Neural cell (in vitro differentiated cells): ENCODE data around the gene ASCL2. TPM values are rescaled to one million over a fixed set of nuclear protein-coding genes. Genes with fewer than 3 reads are reported as not detected.
"Not testable (repeated sequence)": the region's sequence is repeated elsewhere in the genome, so short reads cannot be mapped to it uniquely, and the experiment has no call there.

ENCODE experiments used
- H2AFZ ChIP-seq: fragments of 200-600, 300-800 bp; sonication (generic), shearing (Covaris generic); 2 replicates; pipeline ENCODE4 v1.6.0; 2014; ENCODE audit warnings: low read depth, mild to moderate bottlenecking, antibody characterized with exemption, low read length, moderate library complexity
- H3F3A ChIP-seq: fragments of 200-600 bp; shearing (Covaris generic); 2 replicates; pipeline ENCODE4 v1.6.1; 2016; ENCODE audit warnings: mild to moderate bottlenecking, moderate library complexity, mixed read lengths, antibody characterized with exemption, low read length; ENCODE audit not compliant: insufficient read depth, poor library complexity, severe bottlenecking
- H3K27ac ChIP-seq: fragments of 200-600, 300-800 bp; sonication (generic), shearing (Covaris generic); 2 replicates; pipeline ENCODE4 v1.5.1; 2014; ENCODE audit warnings: mild to moderate bottlenecking, low read length, moderate library complexity
- H3K27me3 ChIP-seq: fragments of 300-800, 200-600 bp; sonication (generic), shearing (Covaris generic); 2 replicates; pipeline ENCODE4 v1.6.0; 2014; ENCODE audit warnings: mild to moderate bottlenecking, low read depth, low read length, moderate library complexity; ENCODE audit not compliant: insufficient read depth
- H3K36me3 ChIP-seq: fragments of 300-800, 200-600 bp; sonication (generic), shearing (Covaris generic); 2 replicates; pipeline ENCODE4 v1.5.1; 2014; ENCODE audit warnings: mild to moderate bottlenecking, antibody characterized with exemption, low read length, moderate library complexity; ENCODE audit not compliant: insufficient read depth
- H3K4me2 ChIP-seq: fragments of 300-800, 200-600 bp; sonication (generic), shearing (Covaris generic); 2 replicates; pipeline ENCODE4 v1.6.0; 2014; ENCODE audit warnings: mild to moderate bottlenecking, low read length
- H3K4me3 ChIP-seq: fragments of 300-800, 200-600 bp; sonication (generic), shearing (Covaris generic); 2 replicates; pipeline ENCODE4 v1.5.1; 2014; ENCODE audit warnings: mild to moderate bottlenecking, low read length, moderate library complexity
- H3K79me2 ChIP-seq: fragments of 200-600 bp; shearing (Covaris generic); replicated peaks from 2 replicates; pipeline ENCODE4 v1.6.0; 2014; ENCODE audit warnings: mild to moderate bottlenecking, low read length, moderate library complexity; ENCODE audit not compliant: insufficient read depth
- H3K9ac ChIP-seq: fragments of 300-800, 200-600 bp; sonication (generic), shearing (Covaris generic); 2 replicates; pipeline ENCODE4 v1.6.1; 2016; ENCODE audit warnings: mild to moderate bottlenecking, low read length, mixed read lengths
- H3K9me2 ChIP-seq: fragments of 200-600 bp; shearing (Covaris generic); 2 replicates; pipeline ENCODE4 v1.6.1; 2016; ENCODE audit warnings: mild to moderate bottlenecking, low read length, mixed read lengths; ENCODE audit not compliant: insufficient read depth
- H3K9me3 ChIP-seq: fragments of 200-600, 300-800 bp; sonication (generic), shearing (Covaris generic); 2 replicates; pipeline ENCODE4 v1.6.1; 2016; ENCODE audit warnings: mild to moderate bottlenecking, mixed run types, low read length, moderate library complexity, mixed read lengths
- H4K20me1 ChIP-seq: fragments of 200-600 bp; shearing (Covaris generic); 2 replicates; pipeline ENCODE4 v1.6.1; 2016; ENCODE audit warnings: mild to moderate bottlenecking, mixed run types; ENCODE audit not compliant: insufficient read depth
- EP300 ChIP-seq: fragments of 450-650 bp; conservative IDR thresholded peaks from 2 replicates; pipeline ENCODE4 v1.6.1; 2014; ENCODE audit warnings: antibody characterized with exemption, mild to moderate bottlenecking, moderate library complexity; ENCODE audit not compliant: poor library complexity, severe bottlenecking
- EZH2 ChIP-seq: fragments of 200-600, 300-800 bp; shearing (Covaris generic), sonication (generic); IDR thresholded peaks from 2 replicates; pipeline ENCODE4 v1.6.1; 2014; ENCODE audit warnings: antibody characterized with exemption, low read length, borderline replicate concordance, mild to moderate bottlenecking; ENCODE audit not compliant: insufficient read depth, poor library complexity, severe bottlenecking
- MXI1 ChIP-seq: fragments of 450-650 bp; conservative IDR thresholded peaks from 2 replicates; pipeline ENCODE4 v1.6.1; 2014; ENCODE audit warnings: antibody characterized with exemption, mild to moderate bottlenecking; ENCODE audit not compliant: poor library complexity, severe bottlenecking
- POLR2AphosphoS5 ChIP-seq: IDR thresholded peaks from 2 replicates; pipeline ENCODE4 v1.6.1; 2012
- polyA plus RNA-seq: library from polyadenylated mRNA; depleted of rRNA; stranded (reverse); fragments of >200 nt; gene quantifications from 2 replicates; pipeline ENCODE4 v1.2.3, GENCODE V29; 2014
- TF ChIP-seq, protein P1 (sequence below): IDR thresholded peaks from 2 replicates; pipeline ENCODE4 v1.6.1; 2012; ENCODE audit warnings: borderline replicate concordance

The ASCL2 gene
- polyA plus RNA-seq, 1 donor from 2014 or later = not detected

DNA sequence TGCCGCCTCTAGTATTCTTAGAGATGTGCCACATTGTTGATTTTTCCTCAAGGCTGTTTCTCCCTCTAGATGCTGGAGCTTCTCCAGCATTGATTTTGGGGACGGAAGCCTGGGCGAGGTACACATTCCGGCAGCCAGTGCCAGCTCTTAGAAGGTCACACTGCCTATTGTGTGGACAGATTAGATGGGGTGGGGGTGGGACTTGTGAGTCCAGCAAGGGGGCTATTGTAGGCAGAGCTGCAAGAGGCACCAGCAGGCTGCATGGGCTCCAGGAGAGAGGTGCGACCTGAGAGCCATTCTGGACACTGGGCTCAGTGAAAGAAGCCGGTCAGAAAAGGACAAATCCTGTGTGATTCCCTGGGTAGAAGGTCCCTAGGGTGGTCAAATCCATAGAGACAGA is 19.0 kb upstream of the ASCL2 start:
- H3K27me3 ChIP-seq = no peaks in the 10 kb centered on the region
- no peaks in the 10 kb centered on the region for H3K79me2 ChIP-seq
- no peak overlapping the region for H3K4me2 ChIP-seq
- no peak overlapping the region for H3K27ac ChIP-seq
- no peaks in the 10 kb centered on the region for H3K9me3 ChIP-seq
- H3K9me2 ChIP-seq = no peaks in the 10 kb centered on the region
- no peaks in the 10 kb centered on the region for H4K20me1 ChIP-seq
- TF ChIP-seq POLR2AphosphoS5 = no peak
- TF ChIP-seq, protein P1, sequence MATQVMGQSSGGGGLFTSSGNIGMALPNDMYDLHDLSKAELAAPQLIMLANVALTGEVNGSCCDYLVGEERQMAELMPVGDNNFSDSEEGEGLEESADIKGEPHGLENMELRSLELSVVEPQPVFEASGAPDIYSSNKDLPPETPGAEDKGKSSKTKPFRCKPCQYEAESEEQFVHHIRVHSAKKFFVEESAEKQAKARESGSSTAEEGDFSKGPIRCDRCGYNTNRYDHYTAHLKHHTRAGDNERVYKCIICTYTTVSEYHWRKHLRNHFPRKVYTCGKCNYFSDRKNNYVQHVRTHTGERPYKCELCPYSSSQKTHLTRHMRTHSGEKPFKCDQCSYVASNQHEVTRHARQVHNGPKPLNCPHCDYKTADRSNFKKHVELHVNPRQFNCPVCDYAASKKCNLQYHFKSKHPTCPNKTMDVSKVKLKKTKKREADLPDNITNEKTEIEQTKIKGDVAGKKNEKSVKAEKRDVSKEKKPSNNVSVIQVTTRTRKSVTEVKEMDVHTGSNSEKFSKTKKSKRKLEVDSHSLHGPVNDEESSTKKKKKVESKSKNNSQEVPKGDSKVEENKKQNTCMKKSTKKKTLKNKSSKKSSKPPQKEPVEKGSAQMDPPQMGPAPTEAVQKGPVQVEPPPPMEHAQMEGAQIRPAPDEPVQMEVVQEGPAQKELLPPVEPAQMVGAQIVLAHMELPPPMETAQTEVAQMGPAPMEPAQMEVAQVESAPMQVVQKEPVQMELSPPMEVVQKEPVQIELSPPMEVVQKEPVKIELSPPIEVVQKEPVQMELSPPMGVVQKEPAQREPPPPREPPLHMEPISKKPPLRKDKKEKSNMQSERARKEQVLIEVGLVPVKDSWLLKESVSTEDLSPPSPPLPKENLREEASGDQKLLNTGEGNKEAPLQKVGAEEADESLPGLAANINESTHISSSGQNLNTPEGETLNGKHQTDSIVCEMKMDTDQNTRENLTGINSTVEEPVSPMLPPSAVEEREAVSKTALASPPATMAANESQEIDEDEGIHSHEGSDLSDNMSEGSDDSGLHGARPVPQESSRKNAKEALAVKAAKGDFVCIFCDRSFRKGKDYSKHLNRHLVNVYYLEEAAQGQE = no peak
- no peak for TF ChIP-seq EZH2
- no peak for TF ChIP-seq EP300
- H3K4me3 ChIP-seq = no peak overlapping the region
- no peak overlapping the region for H3K9ac ChIP-seq
- no peaks in the 10 kb centered on the region for H3F3A ChIP-seq
- H3K36me3 ChIP-seq = no peaks in the 10 kb centered on the region
- H2AFZ ChIP-seq = no peak overlapping the region

DNA sequence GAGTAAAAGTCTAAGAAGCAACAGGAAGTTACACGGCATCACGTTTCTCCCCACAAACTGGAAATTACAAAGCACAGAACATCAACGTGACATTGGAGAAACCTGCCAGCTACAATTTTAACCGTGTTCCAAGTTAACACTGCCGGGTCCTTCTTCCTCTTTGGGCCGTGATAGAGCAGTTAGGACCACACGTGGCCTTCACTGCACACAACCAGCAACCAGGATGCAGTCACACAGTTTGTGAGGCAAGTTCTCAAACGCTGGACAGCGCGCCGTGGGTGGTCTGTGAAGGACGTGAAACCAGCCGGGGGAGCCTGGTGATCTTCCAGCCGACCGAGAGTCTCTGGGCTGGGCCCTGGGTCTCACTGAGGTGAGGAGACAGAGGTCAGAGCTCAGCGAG is 16.7 kb upstream of the ASCL2 start:
- no peak overlapping the region for H3K9ac ChIP-seq
- no peak overlapping the region for H2AFZ ChIP-seq
- TF ChIP-seq EZH2 = no peak
- TF ChIP-seq, protein P1 = no peak
- no peak for TF ChIP-seq MXI1
- no peaks in the 10 kb centered on the region for H3F3A ChIP-seq
- H3K36me3 ChIP-seq = no peaks in the 10 kb centered on the region
- no peaks in the 10 kb centered on the region for H3K9me3 ChIP-seq
- no peaks in the 10 kb centered on the region for H3K79me2 ChIP-seq
- no peak overlapping the region for H3K27ac ChIP-seq
- H3K9me2 ChIP-seq = no peaks in the 10 kb centered on the region
- H3K27me3 ChIP-seq = no peaks in the 10 kb centered on the region
- H4K20me1 ChIP-seq = no peaks in the 10 kb centered on the region
- H3K4me3 ChIP-seq = no peak overlapping the region
- no peak overlapping the region for H3K4me2 ChIP-seq

DNA sequence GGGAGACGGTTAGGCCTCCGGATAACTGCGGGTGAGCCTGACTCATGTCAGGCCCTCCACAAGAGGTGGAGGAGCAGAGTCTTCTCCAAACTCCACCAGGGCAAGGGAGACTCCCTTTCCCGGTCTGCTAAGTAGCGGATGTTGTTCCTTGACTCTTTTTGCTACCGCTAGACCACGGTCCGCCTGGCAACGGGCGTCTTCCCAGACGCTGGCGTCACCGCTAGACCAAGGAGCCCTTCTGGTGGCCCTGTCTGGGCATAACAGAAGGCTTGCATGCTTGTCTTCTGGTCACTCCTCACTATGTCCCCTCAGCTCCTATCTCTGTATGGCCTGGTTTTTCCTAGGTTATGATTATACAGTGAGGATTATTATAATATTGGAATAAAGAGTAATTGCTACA is 16.0 kb upstream of the ASCL2 start:
- not testable (repeated sequence) for H3K9me3 ChIP-seq, H3K9me2 ChIP-seq, H3F3A ChIP-seq, H3K36me3 ChIP-seq, H3K9ac ChIP-seq, H3K27me3 ChIP-seq, H2AFZ ChIP-seq, H3K79me2 ChIP-seq, H4K20me1 ChIP-seq, H3K4me2 ChIP-seq, H3K4me3 ChIP-seq, H3K27ac ChIP-seq
